Glomerular endothelial cell (primary cell): ENCODE data around the gene SF3A1. TPM values are rescaled to one million over a fixed set of nuclear protein-coding genes. Genes with fewer than 3 reads are reported as not detected.

ENCODE experiments used
- DNase-seq: peaks from one replicate; pipeline ENCODE4 v3.0.0-alpha.2; 2011; ENCODE audit warnings: low read depth, low spot score; ENCODE audit errors: extremely low read depth
- total RNA-seq: library from RNA; depleted of rRNA; stranded (reverse); fragments of >200 nt; gene quantifications from 2 replicates; pipeline ENCODE4 v1.2.3, GENCODE V29; 2015

Gene SF3A1
- total RNA-seq, 1 donor from 2014 or later: 116 TPM

GRCh38 chr22:30326255-30326705, 30.4 kb downstream of the SF3A1 start:
- DNase-seq: no peak

- DNase-seq: no peak
These were observed 30.9 kb downstream of the SF3A1 start for GRCh38 chr22:30325724-30326254.

- no peak for DNase-seq
These were observed 31.5 kb downstream of the SF3A1 start for GRCh38 chr22:30325065-30325720.

- no peak for DNase-seq
These were observed 32.5 kb downstream of the SF3A1 start for GRCh38 chr22:30324014-30324730.

GRCh38 chr22:30323246-30323645, 33.4 kb downstream of the SF3A1 start:
- DNase-seq: no peak

- DNase-seq: no peak
These were observed 35.2 kb downstream of the SF3A1 start for GRCh38 chr22:30321461-30321860.

- no peak for DNase-seq
These were observed 36.6 kb downstream of the SF3A1 start for GRCh38 chr22:30320021-30320556.

GRCh38 chr22:30318799-30319419, 37.8 kb downstream of the SF3A1 start:
- DNase-seq: no peak

- DNase-seq: no peak
These were observed 38.9 kb downstream of the SF3A1 start for GRCh38 chr22:30317778-30318177.

GRCh38 chr22:30315962-30316576, 40.6 kb downstream of the SF3A1 start:
- DNase-seq: no peak

GRCh38 chr22:30314915-30315314, 41.8 kb downstream of the SF3A1 start:
- no peak for DNase-seq

GRCh38 chr22:30313527-30314363, 42.9 kb downstream of the SF3A1 start:
- DNase-seq: no peak

GRCh38 chr22:30312053-30312452, 44.6 kb downstream of the SF3A1 start:
- no peak for DNase-seq

GRCh38 chr22:30310881-30311771, 45.6 kb downstream of the SF3A1 start:
- DNase-seq: no peak

- DNase-seq: no peak
These were observed 46.5 kb downstream of the SF3A1 start for GRCh38 chr22:30309951-30310741.

- DNase-seq: no peak
These were observed 48.0 kb downstream of the SF3A1 start for GRCh38 chr22:30308518-30309230.

GRCh38 chr22:30308093-30308492, 48.6 kb downstream of the SF3A1 start:
- no peak for DNase-seq
